ENCODE data around the gene COA1.

DNA sequence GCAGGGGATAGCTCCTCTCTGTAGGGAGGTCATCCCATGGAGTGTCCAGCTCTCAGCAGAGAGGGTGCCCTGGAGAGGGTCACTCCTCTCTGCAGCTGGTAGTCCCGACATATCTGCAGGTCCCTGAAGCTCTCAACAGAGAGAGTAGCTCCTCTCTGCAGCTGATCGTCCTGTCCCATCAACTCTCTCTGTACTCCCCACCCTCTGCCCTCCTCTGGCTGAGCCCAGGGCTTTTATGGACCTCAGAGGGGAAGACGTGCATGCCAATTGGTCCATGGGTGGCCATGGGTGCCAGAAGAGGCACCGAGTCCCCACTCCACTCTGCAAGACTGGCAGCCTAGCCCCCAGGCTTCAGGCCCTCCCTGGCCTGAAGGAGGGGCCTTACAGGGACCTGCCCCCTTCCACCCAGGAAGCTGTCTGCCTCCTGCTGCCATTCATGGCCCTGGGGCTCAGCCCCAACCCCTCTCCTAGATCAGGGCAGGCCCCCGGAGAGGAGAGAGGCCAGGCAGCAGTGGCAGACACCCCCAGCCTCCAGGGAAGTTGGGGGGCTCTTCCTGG is 20.1 kb upstream of the COA1 start:
- no peak for TF ChIP-seq ZNF565 (CRISPR knock-in tag; conservative IDR thresholded peaks at IDR 0.05; ENCODE audit: low read depth)
- TF ChIP-seq ZNF8 (CRISPR knock-in tag; IDR thresholded peaks at IDR 0.05), result no peak

Data from SK-N-SH treated with all-trans-retinoic acid at 6 μM for 48 hours (cell line).